Activated CD4-positive, alpha-beta T cell treated with anti-CD3 and anti-CD28 coated beads for 48 hours (primary cell): ENCODE data around the gene CERK.

ENCODE experiments used
- DNase-seq: peaks from one replicate; pipeline ENCODE4 v3.0.0-alpha.2; 2020

CERK gene

DNA sequence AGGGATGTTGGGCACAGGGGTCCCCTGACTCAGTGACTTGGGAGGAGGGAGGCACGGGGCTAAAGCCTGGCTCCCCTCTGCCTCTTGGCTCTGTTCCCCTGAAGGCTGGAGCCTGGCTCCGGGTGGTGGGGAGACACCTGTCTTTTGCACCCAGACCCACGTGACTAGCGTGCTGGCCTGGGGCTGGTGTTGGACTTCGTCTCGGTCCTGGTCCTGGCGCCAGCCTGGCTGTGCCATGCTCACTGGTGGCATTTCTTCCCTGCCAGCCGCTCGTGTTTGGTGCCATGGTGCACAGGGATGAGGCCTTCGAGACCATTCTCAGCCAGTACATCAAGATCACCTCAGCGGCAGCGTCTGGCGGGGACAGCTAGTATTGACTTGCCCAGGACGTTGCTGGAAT is 61.2 kb downstream of the CERK start:
- no peak for DNase-seq

DNA sequence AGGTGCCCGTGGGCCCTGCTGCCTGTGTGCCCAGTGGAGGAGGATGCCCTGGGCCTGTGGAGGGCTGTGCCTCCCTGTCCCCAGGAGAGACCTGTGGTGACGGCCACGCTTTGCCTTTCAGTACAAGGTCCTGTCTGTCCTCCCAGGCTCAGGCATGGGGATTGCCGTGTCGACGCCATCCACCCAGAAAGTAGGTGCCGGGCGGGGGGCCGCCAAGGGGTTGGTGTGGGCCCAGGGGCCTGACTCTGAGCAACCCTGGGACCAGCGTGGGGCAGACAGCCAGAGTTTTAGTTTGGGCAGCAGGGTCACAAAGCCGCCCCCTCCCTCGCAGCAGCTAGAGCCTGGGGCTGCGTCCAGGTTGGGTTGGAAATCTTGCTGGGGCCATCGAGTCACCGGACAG is 61.6 kb downstream of the CERK start:
- no peak for DNase-seq

DNA sequence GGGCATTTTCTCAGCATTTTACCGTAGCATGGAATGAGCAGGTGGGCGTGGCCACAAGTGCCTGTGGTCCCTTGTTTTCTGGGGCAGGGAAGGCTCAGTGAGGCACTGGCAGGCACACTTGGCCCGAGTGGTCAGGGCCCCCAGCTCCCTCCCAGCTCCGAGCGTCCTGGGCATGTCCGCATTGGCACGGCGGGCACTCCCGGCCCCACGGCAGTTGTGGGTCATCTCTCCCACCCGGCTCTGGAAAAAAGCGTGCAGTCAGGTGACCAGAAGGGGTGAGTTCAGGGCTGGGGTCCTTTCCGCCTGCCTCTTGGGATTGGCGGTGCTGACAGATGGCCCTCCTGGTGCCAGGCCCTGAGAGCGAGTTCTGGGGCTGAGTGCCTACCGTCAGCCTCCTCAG is 62.1 kb downstream of the CERK start:
- DNase-seq = no peak

DNA sequence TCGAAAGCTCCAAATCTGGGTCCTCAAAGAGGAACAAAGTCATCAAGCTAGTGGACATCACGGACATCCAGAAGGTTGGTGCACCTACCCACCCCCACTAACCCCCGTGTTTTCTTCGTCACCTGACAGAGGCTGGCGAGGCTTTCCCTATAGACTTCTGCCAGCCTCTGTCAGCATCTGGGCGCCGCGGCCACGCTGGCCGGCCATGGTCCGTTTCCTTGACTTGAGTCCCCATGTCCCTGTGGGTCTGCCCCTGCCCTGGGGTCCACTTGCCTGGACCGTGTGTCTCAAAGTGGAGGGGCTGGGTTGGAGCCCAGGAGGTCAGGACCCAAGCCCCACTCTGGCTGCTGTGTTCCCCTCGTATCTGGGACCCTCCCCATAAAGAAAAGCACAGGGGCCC is 62.6 kb downstream of the CERK start:
- DNase-seq = no peak

DNA sequence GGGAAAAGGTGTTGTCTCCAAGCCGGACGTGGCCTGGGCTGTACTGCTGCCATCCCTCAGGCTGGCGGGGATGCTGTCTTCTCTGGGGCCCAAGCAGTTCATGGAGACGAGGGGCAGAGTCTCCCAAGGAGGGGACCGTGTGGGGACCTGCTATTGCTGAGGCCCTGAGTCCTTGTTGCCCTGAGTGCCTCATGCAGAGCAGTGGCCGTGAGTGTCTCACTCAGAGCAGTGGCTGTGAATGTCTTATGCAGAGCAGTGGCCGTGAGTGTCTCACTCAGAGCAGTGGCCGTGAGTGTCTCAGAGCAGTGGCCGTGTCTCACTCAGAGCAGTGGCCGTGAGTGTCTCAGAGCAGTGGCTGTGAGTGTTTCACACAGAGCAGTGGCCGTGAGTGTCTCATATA is 63.1 kb downstream of the CERK start:
- peak; percentile 41 for DNase-seq

DNA sequence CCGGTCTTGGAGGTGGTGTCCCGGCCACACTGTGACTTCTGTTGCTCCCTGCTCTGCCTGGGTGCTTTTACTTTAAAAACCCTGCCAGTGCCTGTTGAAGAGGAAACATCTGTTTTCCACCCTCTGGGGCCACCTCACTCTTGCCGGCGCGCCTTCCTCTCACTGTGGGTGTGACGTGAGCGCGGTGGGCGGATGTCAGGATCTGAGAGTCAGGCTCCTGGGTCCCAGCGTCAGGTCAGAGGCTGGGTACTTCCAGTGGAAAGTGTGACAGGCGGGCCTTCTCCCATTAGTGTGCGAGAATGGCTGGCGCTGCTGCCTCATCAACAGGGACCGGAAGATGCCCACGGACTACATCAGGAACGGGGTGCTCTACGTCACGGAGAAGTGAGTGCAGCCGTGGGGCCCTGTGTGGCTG is 63.7 kb downstream of the CERK start:
- peak; percentile 97 for DNase-seq

DNA sequence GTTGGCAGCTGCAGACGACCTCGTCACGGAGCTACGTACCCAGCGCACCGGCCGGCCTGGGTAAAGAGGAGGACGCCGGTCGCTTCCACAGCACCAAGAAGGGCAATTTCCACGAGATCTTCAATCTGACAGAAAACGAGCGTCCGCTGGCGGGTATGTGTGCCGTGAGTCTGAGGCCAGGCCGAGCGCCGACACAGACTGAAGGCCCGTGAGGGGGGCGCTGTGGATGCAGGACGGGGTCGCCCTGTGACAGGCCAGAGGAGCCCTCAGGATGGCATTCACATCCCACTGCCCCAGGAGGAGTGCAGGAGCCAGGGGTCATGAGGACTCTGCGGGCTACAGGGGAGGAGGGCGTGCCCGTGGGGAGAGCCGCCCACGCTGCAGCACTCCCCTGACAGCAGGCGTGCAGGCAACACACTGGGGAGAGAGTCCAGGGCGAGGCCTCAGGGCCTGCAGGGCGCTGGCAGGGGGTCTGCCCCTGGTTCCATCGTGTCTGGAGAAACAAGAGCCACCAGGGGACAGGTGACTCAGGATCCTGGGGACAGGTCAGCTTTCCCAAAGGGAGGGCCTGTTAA is 64.3 kb downstream of the CERK start:
- DNase-seq = peak; percentile 38

DNA sequence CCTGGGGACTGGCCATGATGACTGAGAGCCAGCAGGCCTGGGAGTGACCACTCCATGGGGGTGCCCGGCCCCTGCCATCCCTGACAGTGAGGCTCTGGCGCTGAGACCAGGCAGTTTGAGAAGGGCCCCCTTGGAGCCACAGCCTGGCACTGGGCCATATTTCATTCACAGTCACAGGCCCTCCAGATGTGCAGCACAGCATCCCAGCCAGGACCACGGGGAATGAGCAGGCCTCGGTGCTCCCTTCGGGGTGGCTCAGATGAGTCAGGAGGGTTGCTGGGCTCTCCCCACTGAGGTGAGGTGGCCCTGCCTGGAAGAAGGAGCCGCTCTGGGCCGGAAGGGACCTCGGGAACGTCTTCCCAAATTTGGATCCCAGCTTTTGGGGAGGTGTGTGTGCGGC is 64.8 kb downstream of the CERK start:
- peak; percentile 31 for DNase-seq

DNA sequence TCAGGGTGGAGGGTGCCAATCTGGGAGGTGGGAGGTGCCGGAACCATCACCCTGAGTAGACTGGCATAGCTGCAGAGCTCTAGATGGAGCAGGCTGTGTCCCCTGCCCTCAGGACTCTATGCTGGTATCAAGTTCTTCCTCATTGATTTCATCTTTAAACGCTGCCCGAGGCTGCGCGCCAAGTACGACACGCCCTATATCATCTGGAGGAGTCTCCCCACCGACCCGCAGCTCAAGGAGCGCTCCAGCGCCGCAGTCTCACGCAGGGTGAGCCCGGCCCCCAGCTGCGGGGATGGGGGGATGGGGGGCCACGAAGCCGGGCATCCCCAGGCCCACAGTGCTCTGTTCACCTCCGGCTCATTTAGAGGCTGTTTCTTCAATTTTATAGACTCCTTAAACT is 65.3 kb downstream of the CERK start:
- DNase-seq = no peak

DNA sequence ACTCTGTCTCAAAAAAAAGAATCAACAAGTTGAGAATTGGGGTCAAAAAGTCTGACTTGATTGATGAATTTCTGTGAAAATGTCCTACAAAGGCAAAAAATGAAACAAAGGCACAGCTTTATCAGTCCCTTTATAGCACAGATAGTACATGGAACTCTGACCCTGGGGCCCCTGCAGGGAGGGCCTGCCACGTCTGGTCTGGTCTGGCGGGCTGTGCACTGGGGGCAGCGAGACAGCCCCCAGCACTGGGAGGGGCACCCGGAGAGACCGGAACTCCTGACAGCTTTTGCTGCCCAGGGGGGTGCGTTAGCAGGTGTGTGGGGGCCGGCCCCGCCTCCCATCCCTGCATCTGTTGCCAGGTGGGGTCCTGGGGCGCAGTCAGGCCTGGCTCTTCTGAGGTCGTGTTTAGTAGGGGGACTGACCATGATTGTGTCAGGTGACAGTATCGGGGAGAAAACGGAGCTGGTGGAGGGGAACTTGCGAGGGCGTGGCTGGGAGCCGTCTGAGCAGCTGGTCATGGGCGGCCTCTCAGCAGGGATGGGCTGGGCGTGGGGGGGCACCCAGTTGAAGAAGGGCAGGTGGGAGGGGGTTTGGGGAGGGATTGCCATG is 66.1 kb downstream of the CERK start:
- DNase-seq = no peak

DNA sequence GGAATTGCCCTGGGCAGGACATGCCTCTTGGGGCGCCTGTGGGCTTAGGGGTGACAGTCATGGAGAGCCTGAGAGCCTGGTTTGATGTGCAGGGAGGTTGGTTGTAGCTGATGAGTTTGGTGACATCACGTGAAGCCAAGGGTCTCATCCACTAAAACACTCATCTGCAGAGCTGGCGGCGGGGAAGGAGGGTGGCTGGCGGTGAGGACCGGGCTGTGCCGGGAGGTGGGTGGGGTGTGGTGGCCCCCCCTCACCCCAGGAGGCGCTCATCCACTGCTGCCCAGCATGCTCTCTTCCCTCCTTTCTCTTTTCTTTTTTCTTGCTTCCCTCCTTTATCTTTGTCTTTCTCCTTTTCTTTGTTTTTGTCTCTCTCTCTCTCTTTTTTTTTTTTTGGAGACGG is 68.9 kb downstream of the CERK start:
- no peak for DNase-seq

DNA sequence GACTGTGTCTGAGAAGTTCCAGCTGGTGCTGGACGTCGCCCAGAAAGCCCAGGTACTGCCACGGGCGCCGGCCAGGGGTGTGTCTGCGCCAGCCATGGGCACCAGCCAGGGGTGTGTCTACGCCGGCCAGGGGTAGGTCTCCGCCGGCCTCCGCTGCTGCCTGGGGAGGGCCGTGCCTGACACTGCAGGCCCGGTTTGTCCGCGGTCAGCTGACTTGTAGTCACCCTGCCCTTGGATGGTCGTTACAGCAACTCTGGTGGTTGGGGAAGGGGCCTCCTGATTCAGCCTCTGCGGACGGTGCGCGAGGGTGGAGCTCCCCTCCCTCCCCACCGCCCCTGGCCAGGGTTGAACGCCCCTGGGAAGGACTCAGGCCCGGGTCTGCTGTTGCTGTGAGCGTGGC is 69.9 kb downstream of the CERK start:
- no peak for DNase-seq

DNA sequence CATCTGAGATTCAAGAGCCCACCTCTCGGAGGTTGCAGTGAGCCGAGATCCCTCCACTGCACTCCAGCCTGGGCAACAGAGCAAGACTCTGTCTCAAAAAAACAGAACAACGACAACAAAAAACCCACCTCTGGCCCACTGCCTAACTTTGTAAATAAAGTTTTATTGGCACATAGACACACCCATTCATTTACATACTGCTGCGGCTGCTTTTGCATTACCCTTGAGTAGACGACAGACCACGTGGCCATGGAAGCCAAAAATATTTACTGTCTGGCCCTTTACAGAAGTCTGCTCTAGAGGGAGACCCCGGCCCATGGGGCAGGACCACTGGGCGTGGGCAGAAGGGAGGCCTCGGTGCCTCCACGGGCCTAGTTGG is 70.8 kb downstream of the CERK start:
- no peak for DNase-seq

DNA sequence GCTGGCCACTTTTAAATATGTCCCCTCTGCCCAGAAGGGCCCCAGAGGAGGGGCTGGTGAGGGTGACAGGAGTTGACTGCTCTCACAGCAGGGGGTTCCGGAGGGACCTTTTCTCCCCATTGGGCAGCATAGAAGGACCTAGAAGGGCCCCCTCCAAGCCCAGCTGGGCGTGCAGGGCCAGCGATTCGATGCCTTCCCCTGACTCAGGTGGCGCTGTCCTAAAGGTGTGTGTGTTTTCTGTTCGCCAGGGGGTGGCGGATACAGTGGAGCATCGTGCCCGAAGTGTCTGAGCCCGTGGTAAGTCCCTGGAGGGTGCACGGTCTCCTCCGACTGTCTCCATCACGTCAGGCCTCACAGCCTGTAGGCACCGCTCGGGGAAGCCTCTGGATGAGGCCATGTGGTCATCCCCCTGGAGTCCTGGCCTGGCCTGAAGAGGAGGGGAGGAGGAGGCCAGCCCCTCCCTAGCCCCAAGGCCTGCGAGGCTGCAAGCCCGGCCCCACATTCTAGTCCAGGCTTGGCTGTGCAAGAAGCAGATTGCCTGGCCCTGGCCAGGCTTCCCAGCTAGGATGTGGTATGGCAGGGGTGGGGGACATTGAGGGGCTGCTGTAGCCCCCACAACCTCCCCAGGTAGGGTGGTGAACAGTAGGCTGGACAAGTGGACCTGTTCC is 71.3 kb downstream of the CERK start:
- no peak for DNase-seq

DNA sequence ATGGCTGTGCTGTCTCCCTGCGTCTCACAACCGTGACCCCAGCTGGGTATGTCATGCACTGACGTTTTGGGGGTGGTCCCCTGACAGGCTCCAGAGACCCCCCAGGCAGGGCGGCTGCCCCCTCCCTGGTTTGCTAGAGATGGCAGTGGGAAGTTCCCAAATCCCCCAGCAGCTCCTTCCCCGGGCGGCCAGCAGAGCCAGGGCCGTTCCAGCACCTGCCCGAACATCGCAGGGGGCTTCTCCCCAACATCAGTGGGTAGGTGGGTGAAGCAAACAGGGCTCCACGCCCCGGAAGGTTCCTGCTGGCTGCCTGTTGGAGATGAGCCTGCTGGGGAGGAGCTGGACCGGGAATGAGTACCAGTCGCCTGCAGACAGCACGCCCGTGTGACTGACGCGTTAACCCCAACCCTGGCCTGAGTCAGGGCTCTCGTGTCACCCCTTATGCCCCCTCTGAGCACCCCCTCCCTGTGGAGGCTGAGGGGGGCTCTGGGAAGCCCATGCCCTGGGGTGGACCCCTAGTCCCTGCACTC is 72.2 kb downstream of the CERK start:
- no peak for DNase-seq

DNA sequence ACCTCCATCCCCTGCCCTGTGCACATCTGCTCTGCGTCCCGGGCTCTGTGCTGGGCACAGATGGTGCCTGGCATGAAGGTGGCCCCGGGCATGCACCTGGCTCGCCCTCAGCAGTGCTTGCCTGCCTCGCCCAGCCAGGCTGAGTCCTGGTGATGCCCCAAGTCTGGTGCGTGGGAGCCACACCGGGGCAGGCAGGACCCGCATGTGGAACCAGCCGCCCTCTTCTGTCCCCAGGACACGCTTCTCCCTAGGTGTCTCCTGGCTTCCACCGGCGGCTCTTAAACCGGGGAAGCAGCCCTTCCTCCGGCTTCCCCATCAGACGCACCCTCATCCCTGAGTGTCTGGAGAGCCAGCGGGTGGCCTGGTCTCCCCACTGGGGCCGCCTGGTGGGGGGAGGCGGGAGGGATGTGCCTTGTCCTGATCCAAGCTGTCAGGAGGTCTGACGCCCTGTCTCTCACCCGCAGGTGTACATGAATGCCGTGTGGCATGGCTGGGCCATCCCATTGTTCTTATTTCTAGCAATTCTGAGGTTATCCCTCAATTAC is 72.8 kb downstream of the CERK start:
- DNase-seq = no peak

DNA sequence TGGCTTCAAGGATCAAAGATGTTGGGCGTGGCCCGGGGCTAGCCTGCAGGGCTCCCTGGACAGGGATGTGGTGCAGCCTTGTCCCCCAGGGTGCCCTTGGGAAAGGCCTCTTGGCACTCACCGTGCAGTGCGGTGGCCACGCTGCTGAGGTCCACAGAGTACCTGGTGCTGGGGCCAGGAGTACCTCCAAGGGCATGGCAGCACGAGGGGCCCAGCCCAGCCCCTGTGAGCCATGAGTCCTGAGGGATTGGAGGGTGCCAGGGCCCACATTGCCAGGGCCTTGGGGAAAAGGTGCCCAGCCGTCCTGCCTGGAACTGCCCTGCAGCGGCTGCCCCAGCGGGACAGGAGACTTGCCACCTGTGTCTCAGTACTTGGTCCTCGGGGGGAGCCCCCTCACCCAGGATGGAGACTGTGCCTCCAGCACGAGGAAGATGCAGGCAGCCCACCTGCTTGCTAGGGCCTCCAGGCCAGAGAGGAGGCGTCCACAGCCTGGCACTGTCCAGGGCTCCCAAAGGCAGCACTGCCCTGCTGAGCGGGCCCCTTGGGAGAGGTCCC is 73.7 kb downstream of the CERK start:
- DNase-seq = no peak

DNA sequence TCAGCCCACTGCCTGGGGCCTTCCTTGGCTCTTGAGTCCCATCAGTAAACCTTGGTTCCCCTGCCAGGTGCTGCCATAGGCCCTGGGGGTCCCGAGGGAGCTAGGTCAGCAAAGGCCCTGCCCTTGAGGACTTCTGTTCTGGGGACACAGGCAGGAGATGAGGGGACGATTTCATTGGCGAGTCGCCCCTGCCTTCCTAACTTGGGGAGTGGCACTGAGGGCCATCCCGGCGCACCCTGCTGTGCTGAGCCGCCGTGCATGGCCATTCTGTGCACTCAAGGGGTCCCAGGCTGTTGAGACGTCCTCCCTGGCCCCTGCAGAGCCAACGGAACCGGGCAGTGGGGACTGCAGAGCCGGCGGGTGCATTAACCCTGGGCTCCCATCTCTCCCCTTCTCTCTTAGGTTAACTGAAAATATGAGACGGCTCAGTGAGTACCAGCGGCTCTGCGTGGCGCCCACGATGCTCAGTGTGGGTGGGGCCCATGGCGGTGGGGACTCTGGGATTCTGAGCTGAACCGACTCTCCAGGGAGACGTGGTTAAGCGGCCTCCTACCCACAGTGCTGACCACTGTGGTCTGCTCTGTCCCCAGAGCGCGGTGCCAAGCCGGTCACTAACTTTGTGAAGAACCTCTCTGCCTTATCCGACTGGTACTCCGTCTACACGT is 74.5 kb downstream of the CERK start:
- no peak for DNase-seq

DNA sequence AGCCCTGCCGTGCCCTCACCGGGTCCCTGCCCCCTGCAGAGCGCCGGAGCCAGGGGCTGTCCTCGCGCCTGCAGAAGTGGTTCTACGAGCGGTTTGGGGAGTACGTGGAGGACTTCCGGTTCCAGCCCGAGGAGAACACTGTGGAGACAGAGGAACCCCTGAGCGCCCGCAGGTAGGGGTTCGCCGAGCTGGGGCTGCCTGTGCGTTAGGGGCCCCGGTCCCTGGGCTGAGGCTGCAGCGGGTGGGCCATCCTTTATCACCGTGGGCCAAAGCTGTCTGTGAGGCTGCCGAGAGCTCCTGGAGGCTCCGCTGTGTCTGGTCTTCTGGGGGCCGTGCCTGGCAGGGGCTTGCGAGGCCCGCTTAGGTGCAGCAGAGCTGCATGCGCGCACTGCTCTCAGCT is 75.1 kb downstream of the CERK start:
- DNase-seq = no peak

DNA sequence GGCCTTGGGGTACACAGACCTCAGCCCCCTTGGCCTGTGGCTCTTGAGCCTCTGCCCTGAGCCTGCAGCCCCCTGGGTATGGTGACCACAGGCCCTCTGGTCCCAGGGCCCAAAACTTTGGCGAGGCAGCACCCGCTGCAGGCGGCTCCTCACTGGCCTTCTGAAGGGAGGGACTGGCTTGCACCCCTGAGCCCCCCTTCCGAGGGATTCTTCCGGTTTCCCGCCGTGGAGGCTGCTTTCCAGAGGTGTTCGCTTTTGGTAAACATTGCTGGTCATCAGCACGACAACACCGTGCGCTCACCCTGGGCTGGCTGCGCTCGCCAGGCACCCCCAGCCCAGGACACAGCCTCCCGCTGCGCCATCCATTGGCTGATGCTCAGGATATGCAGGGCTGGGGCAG is 75.8 kb downstream of the CERK start:
- DNase-seq = no peak

DNA sequence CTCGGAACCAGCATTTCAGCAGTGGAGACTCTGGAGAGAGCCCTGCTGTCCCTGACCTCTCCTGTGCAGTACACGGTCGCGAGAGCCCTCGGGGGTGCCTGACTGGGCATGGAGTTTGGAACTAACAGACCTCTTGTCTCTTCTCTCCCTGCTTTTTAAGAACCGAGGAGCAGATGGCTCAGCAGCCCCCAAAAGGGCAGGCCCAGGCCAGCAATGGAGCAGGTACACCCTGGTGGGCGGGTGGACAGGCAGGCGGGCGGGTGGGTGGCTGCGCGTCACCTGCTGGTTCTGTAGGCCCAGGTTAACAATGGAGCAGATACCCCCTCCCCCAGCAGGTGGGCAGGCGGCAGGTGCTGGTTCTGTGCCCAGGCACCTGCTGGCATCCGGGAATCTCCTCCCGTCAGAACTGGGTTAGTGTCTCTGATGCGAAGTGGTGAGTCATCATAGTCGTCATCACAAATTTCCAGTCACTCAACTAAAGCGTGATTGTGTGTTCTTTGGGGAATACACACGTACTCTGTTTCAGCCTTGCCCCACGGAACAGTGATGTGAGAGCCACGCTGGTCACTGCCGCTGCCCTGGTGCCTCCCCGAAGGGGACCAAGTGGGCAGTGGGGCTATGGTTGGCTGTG is 76.7 kb downstream of the CERK start:
- peak; percentile 59 for DNase-seq

DNA sequence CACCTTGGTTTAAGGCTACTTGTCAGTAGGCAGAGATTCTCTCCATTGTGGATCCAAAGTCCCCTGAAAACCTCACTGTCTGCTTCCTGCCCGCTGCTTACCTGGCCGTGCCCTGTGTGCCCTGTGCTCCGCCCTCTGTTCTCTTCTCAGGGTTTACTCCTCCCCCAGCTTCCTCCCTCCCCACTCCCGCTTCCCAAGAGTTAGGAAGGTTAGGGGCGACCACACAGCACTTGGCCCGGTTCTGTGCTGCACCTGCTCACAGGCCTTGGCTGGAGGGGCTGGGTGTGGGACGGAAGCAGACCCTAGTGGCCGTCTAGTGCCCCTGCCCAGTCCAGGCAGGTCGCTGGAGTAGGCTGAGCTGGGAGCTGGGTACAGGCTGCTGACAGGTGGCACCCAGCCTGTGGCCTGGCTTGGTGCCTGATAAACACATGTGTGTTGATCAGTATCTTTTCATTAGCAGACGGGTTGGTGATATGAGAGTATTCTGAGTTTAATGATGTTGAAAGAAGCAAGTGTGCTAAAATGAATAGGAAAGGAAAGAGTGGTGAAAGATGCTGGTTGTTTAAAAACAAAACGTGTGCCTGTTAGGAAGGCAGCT is 77.3 kb downstream of the CERK start:
- no peak for DNase-seq

DNA sequence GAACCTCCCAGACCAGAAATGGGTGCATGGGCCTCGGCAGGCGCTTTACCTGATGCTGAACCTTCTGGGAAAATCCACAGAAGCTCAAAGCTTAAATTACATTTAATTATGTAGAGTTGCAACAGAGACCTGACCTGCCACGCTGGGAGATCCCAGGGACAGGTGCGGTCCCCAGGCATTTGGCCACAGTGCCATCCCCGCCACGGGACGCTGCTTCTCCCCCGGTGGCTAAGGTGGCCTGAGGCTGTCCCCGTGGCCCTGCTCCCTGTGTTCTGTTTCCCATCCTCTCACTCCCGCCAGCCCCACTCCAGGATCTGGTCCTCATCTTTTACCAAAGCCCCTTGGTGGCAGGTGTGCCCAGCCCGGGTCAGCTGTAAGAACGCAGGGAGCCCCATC is 78.3 kb downstream of the CERK start:
- DNase-seq = no peak
